Measurements from ENCODE around the gene SLC15A1. TPM values are rescaled to one million over a fixed set of nuclear protein-coding genes. Genes with fewer than 3 reads are reported as not detected.

SLC15A1 gene
- polyA plus RNA-seq, 3 donors: not detected

GRCh38 chr13:98775386-98775785, 22.9 kb upstream of the SLC15A1 start:
- Histone ChIP-seq H3K79me2 (ENCODE audit: insufficient read depth, low read length) (no peaks in the 10 kb centered on the region), H3K9ac (ENCODE audit: insufficient read depth, low read length, poor library complexity, severe bottlenecking) (no peak overlapping the region), H4K20me1 (ENCODE audit: insufficient read depth, low read length) (no peaks in the 10 kb centered on the region), H3K9me3 (replicated peaks in 1 of 2; ENCODE audit: control insufficient read depth in 1 of 2, insufficient read depth in 1 of 2, low read length in 2 of 2) (peaks cover 0 to 7% of the 10 kb centered on the region in 2 donors), H3K27ac (ENCODE audit: low read depth in 1 of 2, low read length in 2 of 2) (no peak overlapping the region), H3K36me3 (replicated peaks in 1 of 2; ENCODE audit: control insufficient read depth in 1 of 2, insufficient read depth in 2 of 2, low read length in 2 of 2) (no peaks in the 10 kb centered on the region), H3K4me1 (ENCODE audit: control insufficient read depth in 1 of 2, insufficient read depth in 2 of 2, low read length in 2 of 2) (no peaks in the 10 kb centered on the region), H3K4me2 (replicated peaks; ENCODE audit: extremely low read depth, low read length, poor library complexity, severe bottlenecking) (no peak overlapping the region), H2AFZ (ENCODE audit: insufficient read depth, low read depth, low read length, poor library complexity, severe bottlenecking) (no peak overlapping the region), H3K4me3 (replicated peaks in 1 of 3; ENCODE audit: low read depth in 2 of 3, low read length in 3 of 3) (no peak overlapping the region), H3K27me3 (ENCODE audit: control insufficient read depth in 2 of 2, insufficient read depth in 2 of 2, low read length in 2 of 2) (no peaks in the 10 kb centered on the region)
- Mint-ChIP-seq H3K36me3 (no peaks in the 10 kb centered on the region), H3K9me3 (peaks cover 0 to 6% (median 1%) of the 10 kb centered on the region in 7 donors), H3K4me3 (no peak overlapping the region), H3K4me1 (no peaks in the 10 kb centered on the region), H3K27ac (no peak overlapping the region), H3K27me3 (ENCODE audit: low read depth in 3 of 3) (peaks cover 6 to 12% (median 8%) of the 10 kb centered on the region in 3 donors)
- intact Hi-C loops (cut with micrococcal nuclease): no loop called here
- DNase-seq: no peak
- 90% methylated on average over 9 of the region's 15 CpGs for WGBS (ENCODE audit: insufficient coverage)
- no peak for TF ChIP-seq CTCF (IDR thresholded peaks at IDR 0.05)

- peaks cover 0 to 10% of the 10 kb centered on the region in 2 donors for H3K9me3 ChIP-seq (replicated peaks in 1 of 2; ENCODE audit: control insufficient read depth in 1 of 2, insufficient read depth in 1 of 2, low read length in 2 of 2)
- H3K36me3 Mint-ChIP-seq: no peaks in the 10 kb centered on the region
- no peaks in the 10 kb centered on the region for H3K4me1 ChIP-seq (ENCODE audit: control insufficient read depth in 1 of 2, insufficient read depth in 2 of 2, low read length in 2 of 2)
- H3K79me2 ChIP-seq (ENCODE audit: insufficient read depth, low read length): no peaks in the 10 kb centered on the region
- peaks cover 0 to 7% (median 2%) of the 10 kb centered on the region in 7 donors for H3K9me3 Mint-ChIP-seq
- H3K27ac ChIP-seq (ENCODE audit: low read depth in 1 of 2, low read length in 2 of 2): no peak overlapping the region
- no peaks in the 10 kb centered on the region for H4K20me1 ChIP-seq (ENCODE audit: insufficient read depth, low read length)
- intact Hi-C loops (cut with micrococcal nuclease): no loop called here
- H3K4me2 ChIP-seq (replicated peaks; ENCODE audit: extremely low read depth, low read length, poor library complexity, severe bottlenecking): no peak overlapping the region
- 98% methylated on average over 7 of the region's 9 CpGs for WGBS (ENCODE audit: insufficient coverage)
- no peaks in the 10 kb centered on the region for H3K27me3 ChIP-seq (ENCODE audit: control insufficient read depth in 2 of 2, insufficient read depth in 2 of 2, low read length in 2 of 2)
- H3K4me1 Mint-ChIP-seq: no peaks in the 10 kb centered on the region
- no peak for DNase-seq
- peaks cover 6 to 12% (median 8%) of the 10 kb centered on the region in 3 donors for H3K27me3 Mint-ChIP-seq (ENCODE audit: low read depth in 3 of 3)
- no peak overlapping the region for H3K4me3 ChIP-seq (replicated peaks in 1 of 3; ENCODE audit: low read depth in 2 of 3, low read length in 3 of 3)
- no peak overlapping the region for H3K27ac Mint-ChIP-seq
- TF ChIP-seq CTCF (IDR thresholded peaks at IDR 0.05): no peak
- no peak overlapping the region for H3K4me3 Mint-ChIP-seq
- H3K36me3 ChIP-seq (replicated peaks in 1 of 2; ENCODE audit: control insufficient read depth in 1 of 2, insufficient read depth in 2 of 2, low read length in 2 of 2): no peaks in the 10 kb centered on the region
- no peak overlapping the region for H2AFZ ChIP-seq (ENCODE audit: insufficient read depth, low read depth, low read length, poor library complexity, severe bottlenecking)
- H3K9ac ChIP-seq (ENCODE audit: insufficient read depth, low read length, poor library complexity, severe bottlenecking): no peak overlapping the region
Observed at GRCh38 chr13:98774776-98775175, 22.3 kb upstream of the SLC15A1 start.

Data from CD14-positive monocyte (primary cell).